ENCODE results near the gene ST8SIA5. TPM values are rescaled to one million over a fixed set of nuclear protein-coding genes. Genes with fewer than 3 reads are reported as not detected.

The ST8SIA5 gene
- total and polyA plus RNA-seq, 2 of the 4 experiments (the other 2 are of a cell fraction), result 0.03 TPM; not detected in 1

GRCh38 chr18:46652372-46652771 lies 104.5 kb downstream of the ST8SIA5 start:
- in situ Hi-C loops (cut with MboI; ENCODE audit: low sequenced_read_pairs) (loop anchor here (10.0 to 25.0 kb wide), 2 partner anchors 358 to 990 kb away; no protein-coding TSS in a partner anchor), dilution Hi-C loops (cut with HindIII; ENCODE audit: low sequenced_read_pairs, unreplicated experiment) (no loop called here), intact Hi-C loops (cut with micrococcal nuclease) (no loop called here)
- no TSS peak for BruUV-seq (replicated peaks)
- no peak overlapping the region for H2AK9ac ChIP-seq (replicated peaks; ENCODE audit: low read depth, low read length, poor library complexity)
- ATAC-seq (ENCODE audit: low read depth) (no peak), DNase-seq (no peak)
- H4K91ac ChIP-seq (ENCODE audit: insufficient read depth, low read depth, low read length), result no peak overlapping the region
- no peak for TF ChIP-seq CHD1 (IDR thresholded peaks at IDR 0.05; ENCODE audit: low read depth, low read length)
- no peak for TF ChIP-seq RFX5 (IDR thresholded peaks at IDR 0.05; ENCODE audit: low read depth, low read length)
- TF ChIP-seq, protein P1, sequence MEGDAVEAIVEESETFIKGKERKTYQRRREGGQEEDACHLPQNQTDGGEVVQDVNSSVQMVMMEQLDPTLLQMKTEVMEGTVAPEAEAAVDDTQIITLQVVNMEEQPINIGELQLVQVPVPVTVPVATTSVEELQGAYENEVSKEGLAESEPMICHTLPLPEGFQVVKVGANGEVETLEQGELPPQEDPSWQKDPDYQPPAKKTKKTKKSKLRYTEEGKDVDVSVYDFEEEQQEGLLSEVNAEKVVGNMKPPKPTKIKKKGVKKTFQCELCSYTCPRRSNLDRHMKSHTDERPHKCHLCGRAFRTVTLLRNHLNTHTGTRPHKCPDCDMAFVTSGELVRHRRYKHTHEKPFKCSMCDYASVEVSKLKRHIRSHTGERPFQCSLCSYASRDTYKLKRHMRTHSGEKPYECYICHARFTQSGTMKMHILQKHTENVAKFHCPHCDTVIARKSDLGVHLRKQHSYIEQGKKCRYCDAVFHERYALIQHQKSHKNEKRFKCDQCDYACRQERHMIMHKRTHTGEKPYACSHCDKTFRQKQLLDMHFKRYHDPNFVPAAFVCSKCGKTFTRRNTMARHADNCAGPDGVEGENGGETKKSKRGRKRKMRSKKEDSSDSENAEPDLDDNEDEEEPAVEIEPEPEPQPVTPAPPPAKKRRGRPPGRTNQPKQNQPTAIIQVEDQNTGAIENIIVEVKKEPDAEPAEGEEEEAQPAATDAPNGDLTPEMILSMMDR (conservative IDR thresholded peaks at IDR 0.05; ENCODE audit: low read depth, low read length), result no peak
- TF ChIP-seq NFE2L2 (IDR thresholded peaks at IDR 0.05; ENCODE audit: low read depth, low read length), result no peak
- no peak for TF ChIP-seq FOS (IDR thresholded peaks at IDR 0.05; ENCODE audit: low read depth, low read length)
- TF ChIP-seq, protein P2, sequence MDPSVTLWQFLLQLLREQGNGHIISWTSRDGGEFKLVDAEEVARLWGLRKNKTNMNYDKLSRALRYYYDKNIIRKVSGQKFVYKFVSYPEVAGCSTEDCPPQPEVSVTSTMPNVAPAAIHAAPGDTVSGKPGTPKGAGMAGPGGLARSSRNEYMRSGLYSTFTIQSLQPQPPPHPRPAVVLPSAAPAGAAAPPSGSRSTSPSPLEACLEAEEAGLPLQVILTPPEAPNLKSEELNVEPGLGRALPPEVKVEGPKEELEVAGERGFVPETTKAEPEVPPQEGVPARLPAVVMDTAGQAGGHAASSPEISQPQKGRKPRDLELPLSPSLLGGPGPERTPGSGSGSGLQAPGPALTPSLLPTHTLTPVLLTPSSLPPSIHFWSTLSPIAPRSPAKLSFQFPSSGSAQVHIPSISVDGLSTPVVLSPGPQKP (IDR thresholded peaks at IDR 0.05; ENCODE audit: borderline replicate concordance, low read depth, low read length), result no peak
- TF ChIP-seq BHLHE40 (IDR thresholded peaks at IDR 0.05; ENCODE audit: low read depth, low read length), result no peak
- TF ChIP-seq RAD21 (IDR thresholded peaks at IDR 0.05; ENCODE audit: low read length), result no peak
- no peak for TF ChIP-seq RCOR1 (IDR thresholded peaks at IDR 0.05; ENCODE audit: insufficient replicate concordance, low read length)
- no peak for TF ChIP-seq CEBPB (IDR thresholded peaks at IDR 0.05; ENCODE audit: low read depth, low read length)
- TF ChIP-seq POLR2A (IDR thresholded peaks at IDR 0.05; ENCODE audit: low read depth, low read length), result no peak
- no peak for TF ChIP-seq MAFK (IDR thresholded peaks at IDR 0.05; ENCODE audit: low read depth, low read length)
- no peak for TF ChIP-seq USF2 (IDR thresholded peaks at IDR 0.05; ENCODE audit: low read depth, low read length)
- TF ChIP-seq SMC3 (IDR thresholded peaks at IDR 0.05; ENCODE audit: low read depth, low read length), result no peak
- no peak overlapping the region for H2AFZ ChIP-seq (replicated peaks; ENCODE audit: low read length, poor library complexity)
- H3K4ac ChIP-seq (ENCODE audit: low read depth, low read length), result no peak overlapping the region
- H3K23ac ChIP-seq (ENCODE audit: low read depth, low read length), result no peak overlapping the region
- no peaks in the 10 kb centered on the region for H3K9me3 ChIP-seq (ENCODE audit: control insufficient read depth, insufficient read depth, low read length)
- no peaks in the 10 kb centered on the region for H3K36me3 ChIP-seq (ENCODE audit: control insufficient read depth, insufficient read depth, low read length)
- H3K9me1 ChIP-seq (ENCODE audit: insufficient read depth, low read length), result no peaks in the 10 kb centered on the region
- no peak overlapping the region for H3K18ac ChIP-seq (ENCODE audit: low read depth, low read length)
- no peak overlapping the region for H3K9ac ChIP-seq (ENCODE audit: low read depth, low read length)
- H4K5ac ChIP-seq (ENCODE audit: low read depth, low read length), result no peak overlapping the region
- no peaks in the 10 kb centered on the region for H4K20me1 ChIP-seq (ENCODE audit: insufficient read depth, low read length)
- H3K14ac ChIP-seq (replicated peaks; ENCODE audit: low read depth, low read length), result no peak overlapping the region
- no peak overlapping the region for H3K4me2 ChIP-seq (ENCODE audit: low read depth, low read length)
- H3K27me3 ChIP-seq (ENCODE audit: control insufficient read depth, insufficient read depth, low read length), result peaks cover 15% of the 10 kb centered on the region
- CTCF ChIA-PET, result no interaction called here
- H2AK5ac ChIP-seq (ENCODE audit: low read depth, low read length), result no peak overlapping the region
- H3K27ac ChIP-seq (ENCODE audit: insufficient read depth, low read length), result no peak overlapping the region
- no peak overlapping the region for H2BK120ac ChIP-seq (ENCODE audit: low read depth, low read length)
- POLR2A ChIA-PET (ENCODE audit: unreplicated experiment), result no interaction called here
- no peak overlapping the region for H4K8ac ChIP-seq (ENCODE audit: low read depth in 2 of 2, low read length in 2 of 2)
- no peak overlapping the region for H2BK15ac ChIP-seq (ENCODE audit: low read depth, low read length)
- no peaks in the 10 kb centered on the region for H3K4me1 ChIP-seq (ENCODE audit: control insufficient read depth, insufficient read depth, low read length)
- H2BK20ac ChIP-seq (ENCODE audit: low read depth, low read length), result no peak overlapping the region
- no peak overlapping the region for H3K56ac ChIP-seq (ENCODE audit: extremely low read depth, insufficient read depth, low read length)
- no peak overlapping the region for H2BK5ac ChIP-seq (ENCODE audit: low read depth, low read length, poor library complexity, severe bottlenecking)
- H3K79me1 ChIP-seq (ENCODE audit: low read depth in 1 of 2, low read length in 2 of 2), result no peaks in the 10 kb centered on the region
- no peak overlapping the region for H3K4me3 ChIP-seq (ENCODE audit: insufficient read depth, low read depth, low read length)
